NCI-H526 (cell line): ENCODE results near the gene RELN.
"Not testable (repeated sequence)": the region's sequence is repeated elsewhere in the genome, so short reads cannot be mapped to it uniquely, and the experiment has no call there.

Experiments
- DNase-seq, 2 experiments: peaks; one replicate each; lab custom pipeline; 2025; lab: John Stamatoyannopoulos, UW

RELN gene

GRCh38 chr7:103989200-103989784 is at the start of gene RELN:
TSS of gene RELN (minus strand) at chr7:103989658. CDS start at chr7:103989356, 302 bp downstream.
- DNase-seq, result peak; percentile 16 to 84

- no peak for DNase-seq
These were observed 48.7 kb upstream of the RELN start for GRCh38 chr7:104038136-104038535.

GRCh38 chr7:104036889-104037288 is 47.4 kb upstream of the RELN start:
- DNase-seq, result not testable (repeated sequence)

- no peak for DNase-seq
These were observed 45.9 kb upstream of the RELN start for GRCh38 chr7:104035351-104035750.

- no peak for DNase-seq
These were observed 45.2 kb upstream of the RELN start for GRCh38 chr7:104034679-104035078.

GRCh38 chr7:104033837-104034236 is 44.4 kb upstream of the RELN start:
- no peak for DNase-seq

- no peak for DNase-seq
These were observed 43.0 kb upstream of the RELN start for GRCh38 chr7:104032486-104032885.

- no peak for DNase-seq
These were observed 40.3 kb upstream of the RELN start for GRCh38 chr7:104029765-104030164.

- no peak for DNase-seq
These were observed 35.2 kb upstream of the RELN start for GRCh38 chr7:104024632-104025031.

GRCh38 chr7:104023100-104023499 is 33.6 kb upstream of the RELN start:
- DNase-seq, result no peak

- no peak for DNase-seq
These were observed 29.0 kb upstream of the RELN start for GRCh38 chr7:104018425-104018824.

GRCh38 chr7:104017001-104017400 is 27.5 kb upstream of the RELN start:
- DNase-seq, result no peak

GRCh38 chr7:104012835-104013234 is 23.4 kb upstream of the RELN start:
- DNase-seq, result no peak

- DNase-seq, result no peak
These were observed 22.4 kb upstream of the RELN start for GRCh38 chr7:104011829-104012228.

- no peak for DNase-seq
These were observed 20.8 kb upstream of the RELN start for GRCh38 chr7:104010052-104010909.

GRCh38 chr7:104008107-104008506 is 18.6 kb upstream of the RELN start:
- no peak for DNase-seq

- DNase-seq, result no peak
These were observed 18.2 kb upstream of the RELN start for GRCh38 chr7:104007614-104008013.

- no peak for DNase-seq
These were observed 15.7 kb upstream of the RELN start for GRCh38 chr7:104005197-104005596.

GRCh38 chr7:103996639-103997038 is 7.2 kb upstream of the RELN start:
- DNase-seq, result no peak

GRCh38 chr7:103996017-103996551 is 6.6 kb upstream of the RELN start:
- DNase-seq, result no peak

- DNase-seq, result no peak
These were observed 6.1 kb upstream of the RELN start for GRCh38 chr7:103995554-103995953.

- no peak for DNase-seq
These were observed 4.1 kb upstream of the RELN start for GRCh38 chr7:103993551-103993950.

GRCh38 chr7:103991406-103991805 is 1.9 kb upstream of the RELN start:
- no peak for DNase-seq
